CD4-positive, alpha-beta T cell treated with Interleukin-17A for 1 hour (primary cell): ENCODE measurements around the gene SPINK9.

Source experiments
- DNase-seq: peaks from one replicate; pipeline ENCODE4 v3.0.0-alpha.2; 2020

Gene SPINK9

GRCh38 chr5:148335259-148335658 lies at the start of gene SPINK9:
Gene SPINK9 (plus strand): TSS chr5:148335559. CDS start chr5:148335614, 55 bp downstream.
- DNase-seq = no peak

GRCh38 chr5:148290271-148291195 lies 44.8 kb upstream of the SPINK9 start:
- no peak for DNase-seq

GRCh38 chr5:148297731-148298130 lies 37.6 kb upstream of the SPINK9 start:
- DNase-seq = no peak

- DNase-seq = no peak
Measured at GRCh38 chr5:148306446-148306845, 28.9 kb upstream of the SPINK9 start.

- DNase-seq = no peak
Measured at GRCh38 chr5:148309019-148309418, 26.3 kb upstream of the SPINK9 start.

- DNase-seq = no peak
Measured at GRCh38 chr5:148309746-148310145, 25.6 kb upstream of the SPINK9 start.

DNA sequence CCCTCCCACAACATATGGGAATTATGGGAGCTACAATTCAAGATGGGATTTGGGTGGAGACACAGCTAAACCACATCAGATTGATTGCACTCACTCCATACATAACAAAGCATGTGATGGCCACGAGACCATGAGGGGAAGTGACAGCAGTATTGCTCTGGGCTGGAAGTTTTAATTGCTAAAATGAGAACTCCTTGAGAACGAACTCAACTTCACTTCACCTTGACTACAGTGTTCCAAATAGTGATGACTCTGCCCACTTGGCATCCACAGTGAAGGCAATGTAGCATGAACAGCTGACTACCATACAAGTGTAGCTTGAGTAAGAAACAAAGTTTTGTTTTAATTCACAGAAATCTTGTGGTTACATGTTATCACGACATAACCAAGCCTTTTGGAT lies 23.9 kb upstream of the SPINK9 start:
- no peak for DNase-seq

DNA sequence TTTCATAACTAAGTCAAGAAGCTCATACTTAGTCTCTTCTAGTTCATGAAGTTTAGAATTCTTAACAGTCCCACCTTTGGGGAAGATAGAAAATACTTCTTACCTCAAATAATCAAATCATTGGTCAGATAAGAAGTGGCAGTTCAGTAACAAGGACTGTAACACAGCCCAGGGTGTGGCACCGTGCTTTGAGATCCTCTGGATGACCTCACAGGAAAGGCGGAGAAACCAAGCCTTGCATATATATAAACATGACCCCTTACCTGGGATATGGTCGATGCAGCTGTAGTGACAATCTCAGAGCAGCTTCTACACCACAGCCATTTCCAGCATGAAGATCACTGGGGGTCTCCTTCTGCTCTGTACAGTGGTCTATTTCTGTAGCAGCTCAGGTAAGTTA lies 23.2 kb upstream of the SPINK9 start, which contains the start of gene SPINK7:
Gene SPINK7, plus strand, starts transcription at position 271 of the 400 bp plus-strand sequence. Its CDS starts 61 bp downstream, at position 332.
- DNase-seq = no peak

GRCh38 chr5:148314187-148314586 lies 21.2 kb upstream of the SPINK9 start:
- DNase-seq = no peak

DNA sequence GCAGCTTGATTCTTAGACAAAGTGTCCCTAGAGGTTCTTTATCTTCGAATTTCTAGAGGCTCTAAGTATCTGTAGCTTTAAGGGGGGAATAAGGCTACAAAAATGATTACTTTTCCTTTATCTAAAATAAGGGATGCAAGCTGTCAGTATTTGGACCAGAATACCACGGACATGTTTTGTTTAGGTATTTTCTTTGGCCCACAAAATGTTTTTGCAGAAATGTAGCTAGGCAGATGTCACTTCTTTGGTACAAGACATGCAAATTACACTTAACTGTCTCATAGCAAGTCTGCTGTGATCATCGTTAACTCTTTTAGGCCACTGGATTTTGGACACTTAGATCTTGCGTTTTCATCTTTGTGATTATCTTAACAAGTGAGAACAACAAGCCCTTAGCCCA lies 20.6 kb upstream of the SPINK9 start:
- no peak for DNase-seq

DNA sequence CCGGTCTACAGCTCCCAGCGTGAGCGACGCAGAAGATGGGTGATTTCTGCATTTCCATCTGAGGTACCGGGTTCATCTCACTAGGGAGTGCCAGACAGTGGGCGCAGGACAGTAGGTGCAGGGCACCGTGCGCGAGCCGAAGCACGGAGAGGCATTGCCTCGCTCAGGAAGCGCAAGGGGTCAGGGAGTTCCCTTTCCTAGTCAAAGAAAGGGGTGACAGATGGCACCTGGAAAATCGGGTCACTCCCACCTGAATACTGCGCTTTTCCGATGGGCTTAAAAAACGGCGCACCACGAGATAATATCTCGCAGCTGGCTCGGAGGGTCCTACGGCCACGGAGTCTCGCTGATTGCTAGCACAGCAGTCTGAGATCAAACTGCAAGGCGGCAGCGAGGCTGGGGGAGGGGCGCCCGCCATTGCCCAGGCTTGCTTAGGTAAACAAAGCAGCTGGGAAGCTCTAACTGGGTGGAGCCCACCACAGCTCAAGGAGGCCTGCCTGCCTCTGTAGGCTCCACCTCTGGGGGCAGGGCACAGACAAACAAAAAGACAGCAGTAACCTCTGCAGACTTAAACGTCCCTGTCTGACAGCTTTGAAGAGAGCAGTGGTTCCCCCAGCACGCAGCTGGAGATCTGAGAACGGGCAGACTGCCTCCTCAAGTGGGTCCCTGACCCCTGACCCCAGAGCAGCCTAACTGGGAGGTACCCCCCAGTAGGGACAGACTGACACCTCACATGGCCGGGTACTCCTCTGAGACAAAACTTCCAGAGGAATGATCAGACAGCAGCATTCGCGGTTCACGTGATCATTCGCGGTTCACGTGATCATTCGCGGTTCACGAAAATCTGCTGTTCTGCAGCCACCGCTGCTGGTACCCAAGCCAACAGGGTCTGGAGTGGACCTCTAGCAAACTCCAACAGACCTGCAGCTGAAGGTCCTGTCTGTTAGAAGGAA lies 15.1 kb upstream of the SPINK9 start:
- peak; percentile 14 for DNase-seq

DNA sequence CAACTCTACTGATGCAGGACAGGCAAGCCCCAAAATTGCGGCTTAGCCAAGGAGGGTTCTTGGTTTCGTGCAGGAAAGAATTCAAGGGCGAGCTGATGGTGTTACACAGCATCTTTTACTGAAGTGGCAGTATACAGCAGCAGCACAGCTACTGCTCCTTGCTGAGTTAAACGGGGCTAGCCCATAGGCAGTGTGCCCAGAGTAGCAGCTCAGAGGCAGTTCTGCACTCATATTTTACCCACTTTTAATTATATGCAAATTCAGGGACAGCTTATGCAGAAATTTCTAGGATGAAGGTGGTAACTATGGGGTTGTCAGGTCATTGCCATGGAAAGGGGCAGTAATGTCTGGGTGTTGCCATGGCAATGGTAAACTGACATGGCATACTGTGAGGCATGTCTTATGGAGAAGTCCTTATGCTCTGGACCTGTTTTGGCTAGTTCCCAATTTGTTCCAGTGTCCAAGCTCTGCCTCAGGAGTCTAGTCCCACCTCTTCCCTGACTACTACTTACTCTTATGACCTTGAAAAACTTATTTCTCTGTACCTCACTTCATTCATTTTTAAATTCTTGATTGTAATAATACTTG lies 2.0 kb upstream of the SPINK9 start:
- no peak for DNase-seq

DNA sequence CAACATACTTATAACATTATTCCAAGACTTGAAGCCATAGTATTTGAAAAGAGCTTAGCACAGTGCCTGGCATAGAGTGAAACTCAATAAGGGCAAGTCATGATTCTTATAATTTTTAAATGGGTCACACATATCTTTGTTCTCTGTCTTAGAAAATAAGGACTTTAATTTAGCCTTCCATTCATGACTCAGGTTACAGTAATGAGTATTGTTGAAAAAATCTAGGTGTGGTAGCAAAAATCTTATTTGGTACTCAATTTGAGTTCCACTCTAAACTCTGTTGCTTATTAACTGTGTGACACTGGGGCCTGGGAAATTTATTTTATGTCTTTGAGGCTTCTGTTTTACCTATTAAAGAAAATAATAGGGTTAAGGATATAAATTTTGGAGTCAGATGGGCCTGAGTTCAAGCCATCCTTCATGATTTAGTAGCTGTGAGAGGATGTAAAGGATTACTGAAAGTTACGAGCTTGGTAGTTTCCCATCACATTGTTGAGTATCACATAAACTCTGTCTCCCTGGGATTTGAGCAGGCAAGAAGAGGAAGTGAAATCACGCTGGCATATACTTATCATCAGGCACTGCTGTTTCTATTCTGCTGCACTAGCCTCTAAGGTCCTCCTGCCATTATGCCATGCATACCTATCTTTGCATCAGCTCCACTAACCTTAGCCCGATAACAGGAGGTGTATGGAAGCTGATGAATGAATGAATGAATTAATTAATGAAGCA lies 1.5 kb downstream of the SPINK9 start:
- DNase-seq = no peak

- DNase-seq = no peak
Measured at GRCh38 chr5:148342371-148343045, 7.1 kb downstream of the SPINK9 start.

GRCh38 chr5:148343046-148343407 lies 7.7 kb downstream of the SPINK9 start:
- no peak for DNase-seq

GRCh38 chr5:148343603-148344487 lies 8.5 kb downstream of the SPINK9 start:
- DNase-seq = no peak

DNA sequence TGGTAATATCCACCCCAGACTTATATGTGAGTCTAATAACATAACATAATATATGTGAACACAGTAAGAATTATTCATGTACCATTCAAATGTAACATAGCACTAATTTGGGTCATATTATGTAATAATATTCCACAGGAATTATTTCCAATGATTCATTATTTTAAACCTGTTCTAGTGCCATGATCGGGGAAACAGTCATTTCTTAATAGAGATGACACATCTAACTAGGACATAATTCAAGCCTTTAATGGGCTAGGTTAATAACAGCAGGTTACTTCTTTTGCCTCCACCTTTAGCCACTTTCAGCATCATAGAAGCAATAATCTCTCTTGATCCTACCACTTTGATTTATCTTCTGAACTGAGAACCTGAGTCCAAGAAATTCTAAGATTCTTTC lies 12.3 kb downstream of the SPINK9 start:
- DNase-seq = no peak

DNA sequence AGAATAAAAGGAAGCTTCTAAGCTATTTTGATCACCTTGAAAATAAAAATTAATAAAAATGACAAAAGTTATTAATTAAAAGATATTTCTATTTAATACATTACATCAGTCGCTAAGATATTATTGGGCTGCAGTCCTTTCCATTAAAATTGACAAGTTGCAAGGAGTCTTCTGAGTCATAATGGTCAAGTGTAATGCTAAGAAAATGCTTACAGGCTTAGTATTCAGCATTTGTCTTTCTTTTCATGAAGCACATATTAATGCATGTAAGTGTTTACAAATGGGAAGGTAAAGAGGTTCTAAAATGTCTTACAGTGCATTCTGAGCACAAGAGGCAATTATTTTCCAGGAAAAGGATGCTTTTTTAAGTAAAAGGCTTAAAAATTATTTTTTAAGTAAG lies 17.3 kb downstream of the SPINK9 start:
- no peak for DNase-seq

- DNase-seq = no peak
Measured at GRCh38 chr5:148353634-148354033, 18.3 kb downstream of the SPINK9 start.

DNA sequence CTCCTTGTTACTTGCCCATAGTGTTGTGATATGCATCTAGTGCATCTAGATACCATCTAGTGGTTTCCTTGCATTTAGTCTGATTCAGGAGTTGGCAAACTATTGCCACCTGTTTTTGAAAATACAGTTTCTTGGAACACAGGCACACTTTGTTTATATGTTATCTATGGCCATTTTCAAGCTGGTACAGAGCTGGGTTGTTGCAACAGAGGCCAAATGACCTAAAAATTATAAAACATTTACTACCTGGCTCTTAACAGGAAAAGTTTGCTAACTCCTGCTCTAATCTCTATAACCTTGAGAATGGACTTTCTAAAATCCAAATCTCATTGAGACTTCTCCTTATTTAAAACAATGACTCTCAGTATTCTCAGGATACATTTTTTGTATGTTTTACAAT lies 29.0 kb downstream of the SPINK9 start:
- DNase-seq = no peak

- no peak for DNase-seq
Measured at GRCh38 chr5:148368299-148368698, 32.9 kb downstream of the SPINK9 start.
